Natural killer cell (primary cell): ENCODE data around the gene RMND5A. TPM values are rescaled to one million over a fixed set of nuclear protein-coding genes. Genes with fewer than 3 reads are reported as not detected.

Source experiments
- ATAC-seq, 3 donors: fragments of 150-1000 bp in 2 of 3; fragments of 200-7000 bp in 1 of 3; cut with Tn5 transposase; 1 replicate in 1 of 3; 2 replicates in 2 of 3; pipeline ENCODE4 v1.10.0; 2021; ENCODE audit warnings: mild to moderate bottlenecking in 2 of 3, moderate library complexity in 2 of 3
- DNase-seq, 2 donors: peaks; one replicate each; pipeline versions ENCODE4 v3.0.0 to v3.0.0-alpha.2; 2013 to 2021; ENCODE audit warnings: mixed read lengths in 1 of 2
- H3K27ac ChIP-seq: one replicate; pipeline ENCODE4 v1.5.1; 2013; ENCODE audit warnings: mild to moderate bottlenecking, low read length
- H3K27me3 ChIP-seq: one replicate; pipeline ENCODE4 v1.6.1; 2013; ENCODE audit warnings: low read length; ENCODE audit not compliant: control insufficient read depth, insufficient read depth
- H3K36me3 ChIP-seq: one replicate; pipeline ENCODE4 v1.6.1; 2013; ENCODE audit warnings: low read length; ENCODE audit not compliant: control insufficient read depth, insufficient read depth
- H3K4me1 ChIP-seq: one replicate; pipeline ENCODE4 v1.6.1; 2013; ENCODE audit warnings: low read length; ENCODE audit not compliant: control insufficient read depth, insufficient read depth
- H3K4me3 ChIP-seq: one replicate; pipeline ENCODE4 v1.5.1; 2013; ENCODE audit warnings: low read length
- H3K9me3 ChIP-seq: one replicate; pipeline ENCODE4 v1.6.1; 2013; ENCODE audit warnings: low read length; ENCODE audit not compliant: control insufficient read depth, insufficient read depth
- H3K27ac Mint-ChIP-seq, 2 donors: one replicate each; pipeline ENCODE4 v1.8.0; 2022; ENCODE audit warnings: mild to moderate bottlenecking in 2 of 2, mixed read lengths in 2 of 2, moderate library complexity in 1 of 2
- H3K27me3 Mint-ChIP-seq, 2 donors: one replicate each; pipeline ENCODE4 v1.8.0; 2022; ENCODE audit warnings: low read depth in 2 of 2, mixed read lengths in 2 of 2
- H3K36me3 Mint-ChIP-seq: one replicate; pipeline ENCODE4 v1.8.0; 2022; ENCODE audit warnings: mixed read lengths
- H3K4me1 Mint-ChIP-seq, 2 donors: one replicate each; pipeline ENCODE4 v1.8.0; 2022; ENCODE audit warnings: mixed read lengths in 2 of 2
- H3K4me3 Mint-ChIP-seq: one replicate; pipeline ENCODE4 v1.8.0; 2022; ENCODE audit warnings: mild to moderate bottlenecking, moderate library complexity, mixed read lengths
- H3K9me3 Mint-ChIP-seq, 2 donors: one replicate each; pipeline ENCODE4 v1.8.0; 2022; ENCODE audit warnings: mixed read lengths in 2 of 2
- WGBS: methylation state at CpG from one replicate; pipeline ENCODE4 v1.1.7; 2013; ENCODE audit warnings: missing lambda C conversion rate; ENCODE audit not compliant: insufficient coverage; 5-methylcytosine and 5-hydroxymethylcytosine counted together
- intact Hi-C: fragments of 100-400 bp; cut with micrococcal nuclease; formaldehyde crosslinking; loops from one replicate; pipeline ENCODE4 v1.14.2; 2022
- total RNA-seq, 4 donors: library from RNA; stranded (reverse); fragments of 120-200 nt in 1 of 4; gene quantifications; one replicate each; pipeline versions ENCODE4 v1.2.3 to v1.2.4, GENCODE V29; 2013 to 2022
- TF ChIP-seq, protein P1 (sequence below): fragments of 200-600 bp; IDR thresholded peaks from one replicate; pipeline ENCODE4 v1.8.0; 2022; ENCODE audit warnings: antibody characterized with exemption

RMND5A gene
- total RNA-seq, 3 donors from 2014 or later (not counting 1 experiment from before 2014, with no cell fraction given), result 35.3 to 63.3 (median 54.3) TPM

DNA sequence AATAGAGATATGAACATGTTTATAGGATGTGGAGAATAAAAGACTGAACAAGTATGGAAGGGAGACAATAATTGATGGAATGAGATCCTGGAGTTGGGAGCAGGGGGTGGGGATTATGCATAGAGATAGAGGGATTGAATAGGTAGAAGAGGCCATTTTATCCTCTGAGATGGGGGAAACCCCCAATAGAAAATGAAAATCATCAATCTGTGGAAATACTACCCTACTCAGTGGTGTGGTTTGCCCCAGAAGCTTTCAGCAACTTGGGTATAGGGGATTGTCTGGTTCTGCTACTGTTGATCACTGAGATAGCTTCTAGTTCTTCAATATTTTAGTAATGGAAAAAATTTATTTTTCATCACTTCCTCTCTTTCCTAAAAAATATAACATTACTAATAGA, 41.1 kb upstream of the RMND5A start:
- no peak for DNase-seq

DNA sequence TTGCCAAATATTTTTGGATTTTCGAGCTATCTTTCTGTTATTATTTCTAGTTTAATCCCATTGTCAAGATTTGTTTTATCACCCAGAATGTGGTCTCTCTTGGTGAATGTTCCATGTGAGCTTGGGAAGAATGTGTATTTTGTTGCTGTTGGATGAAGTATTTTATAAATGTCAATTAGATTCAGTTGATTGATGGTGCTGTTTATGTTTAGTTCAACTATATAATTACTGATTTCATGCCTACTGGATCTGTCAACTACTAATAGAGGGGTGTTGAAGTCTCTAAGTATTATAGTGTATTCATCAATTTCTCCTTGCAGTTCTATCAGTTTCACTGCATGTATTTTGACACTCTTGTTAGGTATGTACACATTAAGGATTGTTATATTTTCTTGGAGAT, 34.7 kb upstream of the RMND5A start:
- Mint-ChIP-seq H3K27ac (no peak overlapping the region), H3K9me3 (no peaks in the 10 kb centered on the region), H3K4me1 (no peaks in the 10 kb centered on the region), H3K4me3 (no peak overlapping the region), H3K36me3 (no peaks in the 10 kb centered on the region), H3K27me3 (no peaks in the 10 kb centered on the region)
- H3K4me1 ChIP-seq, result no peaks in the 10 kb centered on the region
- no peaks in the 10 kb centered on the region for H3K9me3 ChIP-seq
- intact Hi-C loops, result no loop called here
- H3K27me3 ChIP-seq, result no peaks in the 10 kb centered on the region
- DNase-seq (no peak), ATAC-seq (no peak)
- 100% methylated on average over 1 of the region's 1 CpG for WGBS
- H3K27ac ChIP-seq, result no peak overlapping the region
- H3K4me3 ChIP-seq, result no peak overlapping the region
- TF ChIP-seq, protein P1, sequence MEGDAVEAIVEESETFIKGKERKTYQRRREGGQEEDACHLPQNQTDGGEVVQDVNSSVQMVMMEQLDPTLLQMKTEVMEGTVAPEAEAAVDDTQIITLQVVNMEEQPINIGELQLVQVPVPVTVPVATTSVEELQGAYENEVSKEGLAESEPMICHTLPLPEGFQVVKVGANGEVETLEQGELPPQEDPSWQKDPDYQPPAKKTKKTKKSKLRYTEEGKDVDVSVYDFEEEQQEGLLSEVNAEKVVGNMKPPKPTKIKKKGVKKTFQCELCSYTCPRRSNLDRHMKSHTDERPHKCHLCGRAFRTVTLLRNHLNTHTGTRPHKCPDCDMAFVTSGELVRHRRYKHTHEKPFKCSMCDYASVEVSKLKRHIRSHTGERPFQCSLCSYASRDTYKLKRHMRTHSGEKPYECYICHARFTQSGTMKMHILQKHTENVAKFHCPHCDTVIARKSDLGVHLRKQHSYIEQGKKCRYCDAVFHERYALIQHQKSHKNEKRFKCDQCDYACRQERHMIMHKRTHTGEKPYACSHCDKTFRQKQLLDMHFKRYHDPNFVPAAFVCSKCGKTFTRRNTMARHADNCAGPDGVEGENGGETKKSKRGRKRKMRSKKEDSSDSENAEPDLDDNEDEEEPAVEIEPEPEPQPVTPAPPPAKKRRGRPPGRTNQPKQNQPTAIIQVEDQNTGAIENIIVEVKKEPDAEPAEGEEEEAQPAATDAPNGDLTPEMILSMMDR, result no peak
- no peaks in the 10 kb centered on the region for H3K36me3 ChIP-seq

More for the DNA sequence above, 41.1 kb upstream of the RMND5A start:
- Mint-ChIP-seq H3K36me3 (no peaks in the 10 kb centered on the region), H3K4me1 (no peaks in the 10 kb centered on the region), H3K27ac (no peak overlapping the region), H3K4me3 (no peak overlapping the region), H3K9me3 (no peaks in the 10 kb centered on the region), H3K27me3 (peaks cover 0 to 7% of the 10 kb centered on the region in 2 donors)
- Histone ChIP-seq H3K4me1 (no peaks in the 10 kb centered on the region), H3K9me3 (no peaks in the 10 kb centered on the region), H3K4me3 (no peak overlapping the region), H3K36me3 (no peaks in the 10 kb centered on the region), H3K27ac (no peak overlapping the region), H3K27me3 (no peaks in the 10 kb centered on the region)
- ATAC-seq, result no peak
- TF ChIP-seq, protein P1, result no peak
- intact Hi-C loops, result no loop called here

DNA sequence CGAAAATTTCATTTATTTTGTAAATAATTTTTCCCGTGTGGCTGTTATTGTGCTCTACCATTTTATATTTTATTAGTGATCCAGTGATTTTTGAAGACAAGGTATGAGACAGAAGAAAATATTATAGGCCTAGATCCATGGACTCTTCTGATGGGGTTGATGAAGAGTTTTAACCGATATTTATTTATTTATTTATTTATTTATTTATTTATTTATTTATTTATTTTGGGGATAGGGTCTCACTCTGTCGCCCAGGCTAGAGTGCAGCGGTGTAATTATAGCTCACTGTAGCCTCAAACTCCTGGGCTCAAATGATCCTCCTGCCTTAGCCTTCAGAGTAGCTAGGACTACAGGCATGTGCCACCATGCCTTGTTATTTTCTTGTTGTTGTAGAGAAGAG, 33.6 kb upstream of the RMND5A start:
- 94% methylated on average over 2 of the region's 5 CpGs for WGBS

DNA sequence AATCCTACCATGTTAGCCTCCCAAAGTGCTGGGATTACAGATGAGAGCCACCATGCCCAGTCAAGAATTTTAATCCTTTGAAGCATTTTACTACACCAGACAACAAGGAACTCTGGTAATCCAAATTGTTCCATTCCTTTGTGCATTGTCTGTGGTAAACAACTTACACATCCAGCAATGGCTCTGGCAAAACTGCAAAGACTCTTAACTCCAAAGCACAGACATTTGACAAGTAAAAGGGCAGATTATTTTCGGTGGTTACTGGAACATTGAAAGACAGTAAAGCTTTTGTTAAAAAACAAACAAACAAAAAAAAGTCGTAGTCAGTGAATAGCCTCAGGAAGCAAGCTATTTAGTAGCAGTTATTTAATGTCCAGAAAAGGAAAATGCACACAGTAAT, 33.2 kb upstream of the RMND5A start:
- no peaks in the 10 kb centered on the region for H3K4me1 Mint-ChIP-seq
- Histone ChIP-seq H3K9me3 (no peaks in the 10 kb centered on the region), H3K36me3 (no peaks in the 10 kb centered on the region), H3K27ac (no peak overlapping the region), H3K4me1 (no peaks in the 10 kb centered on the region), H3K27me3 (no peaks in the 10 kb centered on the region), H3K4me3 (no peak overlapping the region)
- no peak overlapping the region for H3K4me3 Mint-ChIP-seq
- ATAC-seq (no peak), DNase-seq (no peak)
- H3K27ac Mint-ChIP-seq, result no peak overlapping the region
- no peaks in the 10 kb centered on the region for H3K27me3 Mint-ChIP-seq
- TF ChIP-seq, protein P1, result no peak
- 90% methylated on average over 2 of the region's 2 CpGs for WGBS
- intact Hi-C loops, result no loop called here
- H3K36me3 Mint-ChIP-seq, result no peaks in the 10 kb centered on the region
- no peaks in the 10 kb centered on the region for H3K9me3 Mint-ChIP-seq

More for the DNA sequence above, 33.6 kb upstream of the RMND5A start:
- DNase-seq, result no peak
- no peaks in the 10 kb centered on the region for H3K9me3 Mint-ChIP-seq
- H3K9me3 ChIP-seq, result no peaks in the 10 kb centered on the region
- H3K27ac Mint-ChIP-seq, result no peak overlapping the region
- ATAC-seq, result no peak
- H3K27me3 Mint-ChIP-seq, result no peaks in the 10 kb centered on the region
- H3K27me3 ChIP-seq, result no peaks in the 10 kb centered on the region
- no peak overlapping the region for H3K4me3 ChIP-seq
- no peaks in the 10 kb centered on the region for H3K36me3 Mint-ChIP-seq
- TF ChIP-seq, protein P1, result no peak
- H3K4me1 Mint-ChIP-seq, result no peaks in the 10 kb centered on the region
- no peaks in the 10 kb centered on the region for H3K4me1 ChIP-seq
- intact Hi-C loops, result no loop called here
- H3K4me3 Mint-ChIP-seq, result no peak overlapping the region
- H3K27ac ChIP-seq, result no peak overlapping the region
- H3K36me3 ChIP-seq, result no peaks in the 10 kb centered on the region
